ENCODE results near the gene CCNJ.

The CCNJ gene

DNA sequence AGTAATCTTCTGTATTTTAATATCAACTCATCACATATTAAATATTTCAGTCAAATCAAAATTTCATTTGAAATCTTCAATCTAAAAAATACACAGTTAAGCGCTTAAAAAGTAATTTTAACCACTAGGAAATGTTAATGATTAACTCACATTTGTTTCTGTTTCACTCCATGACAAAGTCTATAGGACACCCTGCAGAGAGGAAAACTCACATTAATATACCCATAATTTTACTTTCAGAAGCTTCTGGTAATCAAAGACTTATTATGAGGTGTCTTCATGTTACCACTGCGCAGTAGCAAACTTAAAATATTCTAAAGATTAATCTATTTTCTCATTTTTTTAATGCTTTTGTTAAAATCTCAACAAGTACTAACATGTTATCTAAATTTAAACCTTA, 45.7 kb downstream of the CCNJ start:
- Histone ChIP-seq H3K4me2 (ENCODE audit: low read length) (peak overlapping the region; percentile 81), H3K27me3 (ENCODE audit: control insufficient read depth, low read length) (no peaks in the 10 kb centered on the region), H3K79me2 (ENCODE audit: control insufficient read depth, low read length) (0 out of 2 replicates have a peak, but pooled peaks cover 4% of the 10 kb centered on the region), H4K20me1 (ENCODE audit: control insufficient read depth, insufficient read depth, low read depth, low read length) (no peaks in the 10 kb centered on the region), H3F3A (ENCODE audit: control insufficient read depth, insufficient read depth) (peaks cover 2% of the 10 kb centered on the region; the same call in 1 of the 2 replicates), H3K4me1 (ENCODE audit: control insufficient read depth, low read length) (peaks cover 24% of the 10 kb centered on the region), H3K4me3 (ENCODE audit: low read length) (peak overlapping the region; percentile 97), H3K36me3 (ENCODE audit: control insufficient read depth, low read length) (peaks cover 6% of the 10 kb centered on the region), H3K9me2 (replicated peaks; ENCODE audit: control insufficient read depth, low read length) (no peaks in the 10 kb centered on the region), H3K9me3 (ENCODE audit: control insufficient read depth, insufficient read depth, low read length) (peaks cover 5% of the 10 kb centered on the region; the same call in 1 of the 2 replicates), H3K27ac (ENCODE audit: low read depth, low read length) (peak overlapping the region; percentile 88)
- TF ChIP-seq, protein P1, sequence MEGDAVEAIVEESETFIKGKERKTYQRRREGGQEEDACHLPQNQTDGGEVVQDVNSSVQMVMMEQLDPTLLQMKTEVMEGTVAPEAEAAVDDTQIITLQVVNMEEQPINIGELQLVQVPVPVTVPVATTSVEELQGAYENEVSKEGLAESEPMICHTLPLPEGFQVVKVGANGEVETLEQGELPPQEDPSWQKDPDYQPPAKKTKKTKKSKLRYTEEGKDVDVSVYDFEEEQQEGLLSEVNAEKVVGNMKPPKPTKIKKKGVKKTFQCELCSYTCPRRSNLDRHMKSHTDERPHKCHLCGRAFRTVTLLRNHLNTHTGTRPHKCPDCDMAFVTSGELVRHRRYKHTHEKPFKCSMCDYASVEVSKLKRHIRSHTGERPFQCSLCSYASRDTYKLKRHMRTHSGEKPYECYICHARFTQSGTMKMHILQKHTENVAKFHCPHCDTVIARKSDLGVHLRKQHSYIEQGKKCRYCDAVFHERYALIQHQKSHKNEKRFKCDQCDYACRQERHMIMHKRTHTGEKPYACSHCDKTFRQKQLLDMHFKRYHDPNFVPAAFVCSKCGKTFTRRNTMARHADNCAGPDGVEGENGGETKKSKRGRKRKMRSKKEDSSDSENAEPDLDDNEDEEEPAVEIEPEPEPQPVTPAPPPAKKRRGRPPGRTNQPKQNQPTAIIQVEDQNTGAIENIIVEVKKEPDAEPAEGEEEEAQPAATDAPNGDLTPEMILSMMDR (IDR thresholded peaks at IDR 0.05; ENCODE audit: low read depth, low read length, poor library complexity, severe bottlenecking), result no peak
- no peak for TF ChIP-seq EZH2phosphoT487 (IDR thresholded peaks at IDR 0.05; ENCODE audit: borderline replicate concordance, low read length)

DNA sequence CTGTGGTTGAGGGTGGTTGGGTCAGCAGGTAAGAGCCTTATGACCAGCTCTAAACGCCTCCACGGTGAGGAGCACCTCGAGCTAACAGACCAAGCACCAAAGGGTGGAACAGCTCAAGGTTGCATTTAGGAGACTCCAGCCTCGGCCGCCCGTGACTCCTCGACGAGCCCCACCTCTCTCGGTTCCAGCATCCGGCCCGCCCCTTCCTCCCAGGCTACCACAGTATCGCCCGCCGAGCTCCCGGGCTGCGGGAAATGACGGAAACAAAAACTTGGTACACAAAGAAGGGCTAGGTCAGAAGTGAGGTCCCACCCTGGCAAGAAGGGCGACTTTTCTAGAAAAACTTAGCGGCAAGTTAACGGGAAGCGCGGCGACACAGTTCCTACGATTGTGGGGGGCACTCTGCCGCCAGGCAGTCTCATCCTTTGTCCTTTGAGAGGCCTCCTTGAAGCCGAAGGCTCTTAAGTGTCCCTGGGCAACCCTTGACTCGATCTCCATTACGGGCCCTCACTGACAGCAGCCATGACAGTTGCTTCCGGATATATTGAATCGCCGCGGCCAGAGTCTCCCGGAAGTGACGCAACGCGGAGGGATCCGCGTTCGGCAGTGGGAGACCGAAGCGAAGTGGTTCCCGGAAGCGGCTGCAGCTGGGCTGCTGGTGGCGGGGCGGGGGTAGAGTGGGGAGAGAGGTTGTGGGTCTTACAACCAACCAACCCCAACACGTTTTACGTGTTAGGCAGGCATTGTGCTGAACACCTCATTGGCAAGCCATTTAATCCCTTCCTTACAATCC, 46.5 kb downstream of the CCNJ start:
- Histone ChIP-seq H3K4me1 (ENCODE audit: control insufficient read depth, low read length) (peaks cover 24% of the 10 kb centered on the region), H3K4me2 (ENCODE audit: low read length) (peak overlapping the region; percentile 81), H3K4me3 (ENCODE audit: low read length) (peak overlapping the region; percentile 97), H3K36me3 (ENCODE audit: control insufficient read depth, low read length) (peaks cover 6% of the 10 kb centered on the region), H3K9me3 (ENCODE audit: control insufficient read depth, insufficient read depth, low read length) (peaks cover 5% of the 10 kb centered on the region; the same call in 1 of the 2 replicates), H3K79me2 (ENCODE audit: control insufficient read depth, low read length) (0 out of 2 replicates have a peak, but pooled peaks cover 4% of the 10 kb centered on the region), H3K27ac (ENCODE audit: low read depth, low read length) (peak overlapping the region; percentile 88), H3K27me3 (ENCODE audit: control insufficient read depth, low read length) (no peaks in the 10 kb centered on the region), H3K9me2 (replicated peaks; ENCODE audit: control insufficient read depth, low read length) (no peaks in the 10 kb centered on the region), H4K20me1 (ENCODE audit: control insufficient read depth, insufficient read depth, low read depth, low read length) (no peaks in the 10 kb centered on the region), H3F3A (ENCODE audit: control insufficient read depth, insufficient read depth) (peaks cover 2% of the 10 kb centered on the region; the same call in 1 of the 2 replicates)
- TF ChIP-seq EZH2phosphoT487 (IDR thresholded peaks at IDR 0.05; ENCODE audit: borderline replicate concordance, low read length), result no peak
- TF ChIP-seq, protein P1 (IDR thresholded peaks at IDR 0.05; ENCODE audit: low read depth, low read length, poor library complexity, severe bottlenecking), result no peak

DNA sequence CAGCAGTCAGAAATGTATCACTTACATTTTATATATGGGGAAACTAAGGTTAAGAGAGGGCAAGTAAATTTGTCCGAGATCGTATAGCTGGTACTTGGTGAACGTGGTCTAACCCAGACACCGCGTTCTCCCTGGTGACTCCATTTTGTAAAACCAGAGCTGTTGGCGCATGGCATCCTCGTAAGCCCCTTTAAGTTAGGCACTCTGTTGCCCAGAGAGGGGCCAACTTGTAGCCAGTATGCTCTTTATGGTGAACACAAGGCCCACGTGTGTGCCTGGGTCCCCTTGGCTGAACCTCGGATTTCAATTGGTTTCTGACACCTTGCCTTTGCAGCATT, 47.0 kb downstream of the CCNJ start:
- Histone ChIP-seq H3F3A (ENCODE audit: control insufficient read depth, insufficient read depth) (peaks cover 2% of the 10 kb centered on the region; the same call in 1 of the 2 replicates), H3K27ac (ENCODE audit: low read depth, low read length) (peak overlapping the region; percentile 88), H4K20me1 (ENCODE audit: control insufficient read depth, insufficient read depth, low read depth, low read length) (no peaks in the 10 kb centered on the region), H3K4me3 (ENCODE audit: low read length) (peak overlapping the region; percentile 97), H3K9me2 (replicated peaks; ENCODE audit: control insufficient read depth, low read length) (no peaks in the 10 kb centered on the region), H3K9me3 (ENCODE audit: control insufficient read depth, insufficient read depth, low read length) (peaks cover 5% of the 10 kb centered on the region; the same call in 1 of the 2 replicates), H3K4me2 (ENCODE audit: low read length) (peak overlapping the region; percentile 81), H3K27me3 (ENCODE audit: control insufficient read depth, low read length) (no peaks in the 10 kb centered on the region), H3K4me1 (ENCODE audit: control insufficient read depth, low read length) (peaks cover 24% of the 10 kb centered on the region), H3K36me3 (ENCODE audit: control insufficient read depth, low read length) (peaks cover 6% of the 10 kb centered on the region), H3K79me2 (ENCODE audit: control insufficient read depth, low read length) (0 out of 2 replicates have a peak, but pooled peaks cover 4% of the 10 kb centered on the region)
- TF ChIP-seq, protein P1 (IDR thresholded peaks at IDR 0.05; ENCODE audit: low read depth, low read length, poor library complexity, severe bottlenecking), result no peak
- no peak for TF ChIP-seq EZH2phosphoT487 (IDR thresholded peaks at IDR 0.05; ENCODE audit: borderline replicate concordance, low read length)

Data from DOHH2 (cell line).